Mesendoderm (in vitro differentiated cells): ENCODE results near the gene LAMA3.

ENCODE experiments used
- DNase-seq: peaks from one replicate; pipeline ENCODE4 v3.0.0; 2013
- H2AK5ac ChIP-seq: 2 replicates; pipeline ENCODE4 v1.6.1; 2013; ENCODE audit warnings: low read length, inconsistent platforms
- H2BK120ac ChIP-seq: 2 replicates; pipeline ENCODE4 v1.6.1; 2013; ENCODE audit warnings: low read depth, mild to moderate bottlenecking, low read length, moderate library complexity, mixed read lengths
- H2BK15ac ChIP-seq: replicated peaks from 2 replicates; pipeline ENCODE4 v1.6.1; 2013; ENCODE audit warnings: low read depth, mild to moderate bottlenecking, moderate library complexity
- H2BK5ac ChIP-seq: 2 replicates; pipeline ENCODE4 v1.6.1; 2013; ENCODE audit warnings: low read length, inconsistent platforms
- H3K18ac ChIP-seq: 2 replicates; pipeline ENCODE4 v1.6.1; 2013; ENCODE audit warnings: mild to moderate bottlenecking, low read length, mixed read lengths
- H3K23ac ChIP-seq: one replicate; pipeline ENCODE4 v1.6.1; 2013; ENCODE audit warnings: low read length
- H3K27ac ChIP-seq: 2 replicates; pipeline ENCODE4 v1.5.1; 2013; ENCODE audit warnings: low read depth, mild to moderate bottlenecking, inconsistent platforms, low read length, moderate library complexity
- H3K27me3 ChIP-seq: 2 replicates; pipeline ENCODE4 v1.6.1; 2013; ENCODE audit warnings: low read length, control low read depth, mild to moderate bottlenecking, inconsistent platforms; ENCODE audit not compliant: insufficient read depth, poor library complexity
- H3K36me3 ChIP-seq: 2 replicates; pipeline ENCODE4 v1.6.1; 2013; ENCODE audit warnings: low read length, inconsistent platforms; ENCODE audit not compliant: control insufficient read depth, insufficient read depth
- H3K4ac ChIP-seq: one replicate; pipeline ENCODE4 v1.6.1; 2013; ENCODE audit warnings: low read depth, mild to moderate bottlenecking, low read length, moderate library complexity
- H3K4me1 ChIP-seq: 2 replicates; pipeline ENCODE4 v1.6.1; 2013; ENCODE audit warnings: low read depth, low read length, inconsistent platforms; ENCODE audit not compliant: control insufficient read depth
- H3K4me2 ChIP-seq: 2 replicates; pipeline ENCODE4 v1.6.1; 2013; ENCODE audit warnings: low read length
- H3K4me3 ChIP-seq: 2 replicates; pipeline ENCODE4 v1.5.1; 2013; ENCODE audit warnings: mild to moderate bottlenecking, low read length
- H3K56ac ChIP-seq: one replicate; pipeline ENCODE4 v1.6.1; 2013; ENCODE audit warnings: low read length
- H3K79me1 ChIP-seq: 2 replicates; pipeline ENCODE4 v1.6.1; 2013; ENCODE audit warnings: low read length, inconsistent platforms
- H3K79me2 ChIP-seq: 2 replicates; pipeline ENCODE4 v1.6.1; 2013; ENCODE audit warnings: mild to moderate bottlenecking, low read length; ENCODE audit not compliant: control insufficient read depth, insufficient read depth
- H3K9ac ChIP-seq: 2 replicates; pipeline ENCODE4 v1.6.1; 2013; ENCODE audit warnings: low read length, inconsistent platforms
- H4K5ac ChIP-seq: one replicate; pipeline ENCODE4 v1.6.1; 2013; ENCODE audit warnings: low read length
- H4K8ac ChIP-seq: one replicate; pipeline ENCODE4 v1.6.1; 2013; ENCODE audit warnings: low read depth, mild to moderate bottlenecking, control low read depth, low read length, moderate library complexity
- WGBS: extraction: QIAGEN DNeasy Blood & Tissue Kit; methylation state at CpG from one replicate; pipeline ENCODE4 v1.1.7; 2013; ENCODE audit warnings: low lambda C conversion rate, missing lambda C conversion rate; ENCODE audit not compliant: insufficient coverage; ENCODE audit errors: extremely low coverage; 5-methylcytosine and 5-hydroxymethylcytosine counted together

LAMA3 gene

DNA sequence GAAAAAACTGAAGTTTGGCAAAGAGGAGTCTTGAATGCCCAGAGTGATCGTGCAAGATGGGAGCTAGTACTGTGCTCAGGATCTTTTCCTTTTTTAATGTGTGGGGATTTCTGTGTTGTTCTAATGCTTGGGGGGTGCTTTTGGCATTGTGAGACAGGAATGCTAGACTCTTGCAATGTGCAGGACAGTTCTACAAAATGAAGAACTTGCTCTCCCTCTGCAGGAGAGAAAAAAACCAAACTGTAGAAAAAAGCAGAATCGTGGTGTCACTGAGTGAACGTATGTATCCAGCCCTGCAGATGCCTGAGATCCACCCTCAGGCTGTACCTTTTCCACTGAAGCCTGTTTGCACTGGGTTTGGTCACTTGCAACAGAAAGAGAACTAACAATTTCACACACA is 313.2 kb downstream of the LAMA3 start:
- no peak overlapping the region for H2BK5ac ChIP-seq
- H2BK15ac ChIP-seq = no peak overlapping the region
- no peak for DNase-seq
- no peaks in the 10 kb centered on the region for H3K36me3 ChIP-seq
- H4K5ac ChIP-seq = no peak overlapping the region
- no peak overlapping the region for H4K8ac ChIP-seq
- no peaks in the 10 kb centered on the region for H3K79me2 ChIP-seq
- no peak overlapping the region for H3K23ac ChIP-seq
- no peak overlapping the region for H3K9ac ChIP-seq
- no peak overlapping the region for H2BK120ac ChIP-seq
- H3K18ac ChIP-seq = no peak overlapping the region
- WGBS = no CpG with 5 or more reads among the region's 3 CpGs
- H2AK5ac ChIP-seq = no peak overlapping the region
- no peak overlapping the region for H3K4me2 ChIP-seq
- H3K4me3 ChIP-seq = no peak overlapping the region
- no peaks in the 10 kb centered on the region for H3K4me1 ChIP-seq
- H3K27ac ChIP-seq = no peak overlapping the region
- no peak overlapping the region for H3K4ac ChIP-seq
- H3K79me1 ChIP-seq = no peaks in the 10 kb centered on the region
- H3K56ac ChIP-seq = no peak overlapping the region
- no peaks in the 10 kb centered on the region for H3K27me3 ChIP-seq

- H2BK5ac ChIP-seq = no peak overlapping the region
- H3K4me1 ChIP-seq = no peaks in the 10 kb centered on the region
- no peak overlapping the region for H3K56ac ChIP-seq
- H3K79me2 ChIP-seq = no peaks in the 10 kb centered on the region
- no peak for DNase-seq
- no CpG with 5 or more reads among the region's 3 CpGs for WGBS
- no peak overlapping the region for H2AK5ac ChIP-seq
- H3K79me1 ChIP-seq = no peaks in the 10 kb centered on the region
- no peak overlapping the region for H3K4me3 ChIP-seq
- H3K36me3 ChIP-seq = no peaks in the 10 kb centered on the region
- no peak overlapping the region for H3K4ac ChIP-seq
- H2BK120ac ChIP-seq = no peak overlapping the region
- no peak overlapping the region for H3K18ac ChIP-seq
- no peak overlapping the region for H3K4me2 ChIP-seq
- H4K8ac ChIP-seq = no peak overlapping the region
- no peak overlapping the region for H2BK15ac ChIP-seq
- H3K27me3 ChIP-seq = no peaks in the 10 kb centered on the region
- no peak overlapping the region for H3K23ac ChIP-seq
- no peak overlapping the region for H3K9ac ChIP-seq
- no peak overlapping the region for H4K5ac ChIP-seq
- no peak overlapping the region for H3K27ac ChIP-seq
These were observed 314.0 kb downstream of the LAMA3 start for GRCh38 chr18:24003288-24003687.

DNA sequence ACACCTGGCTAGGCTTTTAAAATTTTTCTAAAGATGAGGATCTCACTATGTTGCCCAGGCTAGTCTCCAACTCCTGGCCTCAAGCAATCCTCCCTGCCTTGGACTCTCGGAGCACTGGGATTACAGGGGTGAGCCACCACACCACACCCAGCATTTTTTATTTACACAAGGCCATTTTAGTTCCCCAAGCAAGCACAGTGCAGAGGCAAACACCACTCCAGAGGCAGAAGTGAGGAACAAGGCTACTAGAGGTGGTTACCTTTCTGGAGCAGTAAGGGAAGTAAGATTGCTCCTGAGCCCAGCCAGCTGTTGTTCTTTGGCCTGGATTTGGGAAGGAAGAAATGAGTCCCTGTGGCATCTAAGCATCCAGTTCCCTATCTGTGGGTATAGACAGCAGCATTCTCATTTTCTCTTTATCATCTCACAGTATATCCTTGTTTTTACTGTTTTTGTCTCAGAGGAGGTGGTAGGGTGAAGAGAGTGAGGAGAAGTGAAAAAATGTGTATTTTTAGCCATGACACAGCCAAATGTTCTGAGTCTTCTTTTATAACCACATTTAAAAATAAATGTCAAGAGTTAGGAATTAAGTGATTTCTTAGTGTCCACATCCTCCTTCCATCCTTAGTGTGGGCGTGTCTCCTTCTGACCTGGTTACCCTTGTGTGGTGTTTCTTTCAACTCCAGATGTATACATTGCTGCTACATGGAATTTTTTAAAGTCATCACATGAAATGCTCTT is 314.8 kb downstream of the LAMA3 start:
- no peak overlapping the region for H4K8ac ChIP-seq
- H2BK5ac ChIP-seq = no peak overlapping the region
- no peaks in the 10 kb centered on the region for H3K27me3 ChIP-seq
- no peak overlapping the region for H2AK5ac ChIP-seq
- no peaks in the 10 kb centered on the region for H3K4me1 ChIP-seq
- H3K36me3 ChIP-seq = no peaks in the 10 kb centered on the region
- H2BK15ac ChIP-seq = no peak overlapping the region
- H3K18ac ChIP-seq = no peak overlapping the region
- DNase-seq = no peak
- no peak overlapping the region for H3K27ac ChIP-seq
- no peak overlapping the region for H4K5ac ChIP-seq
- H3K56ac ChIP-seq = no peak overlapping the region
- H3K4me2 ChIP-seq = no peak overlapping the region
- H3K79me2 ChIP-seq = no peaks in the 10 kb centered on the region
- H2BK120ac ChIP-seq = no peak overlapping the region
- H3K23ac ChIP-seq = no peak overlapping the region
- H3K4me3 ChIP-seq = no peak overlapping the region
- no peaks in the 10 kb centered on the region for H3K79me1 ChIP-seq
- no CpG with 5 or more reads among the region's 2 CpGs for WGBS
- H3K4ac ChIP-seq = no peak overlapping the region
- H3K9ac ChIP-seq = no peak overlapping the region
